CD4-positive, alpha-beta T cell treated with Interleukin-21 for 1 hour (primary cell): Measurements from ENCODE around the gene DSCAM.
"Not testable (repeated sequence)": the region's sequence is repeated elsewhere in the genome, so short reads cannot be mapped to it uniquely, and the experiment has no call there.

Source experiments
- DNase-seq: peaks from one replicate; pipeline ENCODE4 v3.0.0-alpha.2; 2020

Gene DSCAM

DNA sequence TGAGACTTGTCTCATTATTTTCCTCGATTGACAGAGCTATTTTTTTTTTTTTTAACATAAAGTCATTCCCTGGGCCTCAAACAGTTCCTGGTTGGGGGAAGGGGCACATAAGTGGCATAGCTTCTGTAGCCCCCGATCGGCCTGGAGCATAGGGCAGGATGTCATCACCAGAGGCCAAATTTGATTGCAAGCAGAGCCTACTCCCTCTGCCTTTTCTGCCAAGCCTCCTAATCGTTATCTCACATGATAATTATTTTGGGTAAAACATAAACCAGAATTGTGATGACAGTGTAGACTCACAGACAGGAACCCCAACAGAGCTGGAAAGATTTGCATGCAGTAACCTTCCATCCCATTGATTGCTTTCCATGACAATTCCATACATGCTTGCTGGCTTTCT, 574.9 kb downstream of the DSCAM start:
- DNase-seq, result no peak

DNA sequence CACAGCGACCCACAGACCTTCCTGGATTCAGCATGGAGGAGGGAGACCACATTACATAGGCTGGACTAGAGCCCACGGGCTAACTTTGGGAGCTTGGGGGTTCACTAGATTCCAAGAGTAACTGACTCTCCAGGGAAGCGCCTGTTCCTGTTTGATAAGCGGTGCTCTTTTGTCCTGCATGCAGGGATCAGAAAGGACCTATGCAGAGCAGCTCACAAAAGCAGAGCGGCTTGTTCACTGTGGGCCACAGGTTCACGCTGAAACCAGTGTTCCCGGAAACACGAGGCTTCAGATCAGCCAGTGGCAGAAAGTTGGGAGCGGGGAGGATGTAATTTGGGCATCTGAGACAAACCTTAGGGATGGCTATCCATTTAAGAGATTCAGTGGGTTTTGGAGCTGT, 575.8 kb downstream of the DSCAM start:
- no peak for DNase-seq

DNA sequence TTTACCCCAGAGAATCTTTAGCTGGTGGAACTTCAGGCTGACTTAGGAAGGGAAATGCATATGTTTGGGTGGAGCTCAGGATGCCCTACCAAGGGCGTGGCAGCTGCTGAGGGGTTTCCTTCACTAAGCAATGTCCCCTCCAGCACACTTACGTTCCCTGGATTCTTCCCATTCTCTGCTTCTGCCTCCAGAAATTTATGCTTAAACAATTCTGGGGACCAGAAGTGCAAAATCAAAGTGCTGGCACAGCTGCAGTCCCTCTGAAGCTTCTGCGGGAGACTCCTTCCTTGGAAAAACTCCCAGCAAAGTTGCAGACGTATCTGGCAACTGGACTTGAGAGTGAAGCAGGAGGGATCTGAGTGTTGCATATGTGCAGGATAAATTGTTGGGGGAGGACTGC, 576.9 kb downstream of the DSCAM start:
- DNase-seq, result no peak

DNA sequence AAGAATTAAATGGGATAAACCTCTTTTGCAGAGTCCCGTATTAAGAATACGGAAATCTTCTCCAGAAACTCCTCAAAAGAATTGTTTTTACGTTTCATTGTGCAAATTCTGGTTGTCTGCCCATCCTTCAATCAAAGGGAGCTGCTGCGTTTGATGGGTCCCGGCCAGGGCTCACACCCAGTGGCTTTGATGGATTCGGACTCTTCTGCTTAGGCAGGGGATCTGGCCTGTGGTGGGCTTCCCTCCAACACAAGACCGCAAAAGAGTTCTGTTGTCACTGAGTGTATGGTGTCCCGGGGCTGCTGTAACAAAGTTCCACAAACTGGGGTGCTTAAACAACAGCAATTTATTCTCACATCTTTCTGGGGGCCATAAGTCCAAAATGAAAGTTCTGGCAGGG, 577.7 kb downstream of the DSCAM start:
- no peak for DNase-seq

DNA sequence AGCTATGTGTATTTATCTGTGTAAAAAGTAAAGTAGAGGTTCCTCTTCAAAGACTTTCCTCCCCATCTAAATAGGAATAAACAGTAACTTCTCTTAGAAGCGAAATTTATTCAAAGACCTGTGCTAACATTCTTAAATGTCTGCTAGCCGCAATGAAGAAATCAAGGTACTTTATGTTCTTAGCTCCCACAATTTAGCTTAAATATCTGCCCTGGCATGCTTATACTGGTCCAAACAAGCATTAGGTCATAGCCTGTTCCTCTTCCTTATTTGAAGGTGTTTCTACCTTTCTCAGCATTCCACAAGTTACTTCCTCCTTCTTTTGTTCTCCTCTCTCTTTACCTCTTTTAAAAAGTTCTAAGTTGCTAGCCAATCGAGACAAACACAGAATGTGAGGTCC, 588.5 kb downstream of the DSCAM start:
- not testable (repeated sequence) for DNase-seq

- DNase-seq, result no peak
Observed at GRCh38 chr21:40257342-40257741, 589.6 kb downstream of the DSCAM start.

DNA sequence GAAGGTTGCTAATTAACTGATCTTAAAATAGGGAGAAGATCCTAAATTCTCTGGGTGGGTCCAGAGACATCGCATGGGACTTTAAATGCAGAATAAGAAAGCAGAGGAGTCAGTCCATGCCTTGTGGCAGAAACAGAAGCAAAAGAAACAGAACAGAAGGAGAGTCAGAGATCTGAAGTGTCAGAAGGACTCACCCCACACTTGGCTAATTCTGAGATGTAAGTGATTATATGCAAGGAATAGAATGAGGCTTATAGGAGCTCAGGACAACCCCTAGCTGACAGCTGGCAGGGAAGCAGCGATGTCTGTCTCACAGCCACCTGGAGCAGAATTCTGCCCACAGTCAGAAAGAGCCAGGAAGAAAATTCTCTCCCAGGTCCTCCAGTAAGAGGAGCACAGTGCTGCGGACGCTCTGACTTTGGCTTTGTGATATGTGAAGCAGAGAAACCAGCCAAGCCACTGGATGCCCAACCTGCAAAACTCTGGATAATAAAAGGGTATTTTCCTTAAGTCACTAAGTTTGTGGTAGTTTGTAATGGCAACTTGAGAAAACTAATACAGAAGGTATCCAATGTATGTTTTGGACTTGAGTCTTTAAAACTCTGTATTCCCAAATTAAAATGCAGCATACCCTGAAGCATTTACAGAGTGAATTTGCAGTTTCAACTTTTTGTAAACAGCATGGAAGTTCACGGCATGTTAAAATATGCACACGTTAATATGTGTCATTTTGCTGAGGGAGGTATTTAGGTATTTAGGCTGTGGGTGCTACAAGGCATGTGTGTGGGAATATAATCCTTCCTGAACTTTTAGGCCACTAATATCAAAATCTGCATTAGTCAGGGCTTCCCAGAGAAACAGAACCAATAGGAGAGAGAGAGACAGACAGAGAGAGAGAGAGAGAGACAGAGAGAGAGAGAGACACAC, 591.2 kb downstream of the DSCAM start:
- DNase-seq, result no peak

GRCh38 chr21:40254540-40255465, 592.2 kb downstream of the DSCAM start:
- no peak for DNase-seq

GRCh38 chr21:40253112-40253511, 593.8 kb downstream of the DSCAM start:
- DNase-seq, result no peak

GRCh38 chr21:40250514-40251294, 596.3 kb downstream of the DSCAM start:
- DNase-seq, result no peak

GRCh38 chr21:40244981-40245380, 602.0 kb downstream of the DSCAM start:
- DNase-seq, result no peak

DNA sequence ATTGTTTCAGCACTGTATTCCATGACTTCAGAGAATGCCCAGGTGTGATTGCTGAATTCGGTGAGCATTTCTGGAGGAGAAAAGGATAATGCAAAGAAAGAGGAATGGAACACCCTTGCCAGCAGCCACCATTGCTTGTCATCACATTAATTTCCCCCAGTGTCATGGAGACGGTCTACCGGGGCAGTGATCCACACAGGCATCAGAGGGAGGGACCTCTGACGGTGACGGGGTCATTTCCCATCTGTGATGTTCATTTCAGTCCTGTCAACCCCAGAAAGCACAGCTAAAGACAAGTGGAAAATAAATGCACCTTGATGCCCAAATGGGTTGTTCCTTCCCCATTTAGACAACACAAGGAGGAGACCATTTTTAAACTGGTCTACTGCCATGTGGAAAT, 603.3 kb downstream of the DSCAM start:
- DNase-seq, result no peak

DNA sequence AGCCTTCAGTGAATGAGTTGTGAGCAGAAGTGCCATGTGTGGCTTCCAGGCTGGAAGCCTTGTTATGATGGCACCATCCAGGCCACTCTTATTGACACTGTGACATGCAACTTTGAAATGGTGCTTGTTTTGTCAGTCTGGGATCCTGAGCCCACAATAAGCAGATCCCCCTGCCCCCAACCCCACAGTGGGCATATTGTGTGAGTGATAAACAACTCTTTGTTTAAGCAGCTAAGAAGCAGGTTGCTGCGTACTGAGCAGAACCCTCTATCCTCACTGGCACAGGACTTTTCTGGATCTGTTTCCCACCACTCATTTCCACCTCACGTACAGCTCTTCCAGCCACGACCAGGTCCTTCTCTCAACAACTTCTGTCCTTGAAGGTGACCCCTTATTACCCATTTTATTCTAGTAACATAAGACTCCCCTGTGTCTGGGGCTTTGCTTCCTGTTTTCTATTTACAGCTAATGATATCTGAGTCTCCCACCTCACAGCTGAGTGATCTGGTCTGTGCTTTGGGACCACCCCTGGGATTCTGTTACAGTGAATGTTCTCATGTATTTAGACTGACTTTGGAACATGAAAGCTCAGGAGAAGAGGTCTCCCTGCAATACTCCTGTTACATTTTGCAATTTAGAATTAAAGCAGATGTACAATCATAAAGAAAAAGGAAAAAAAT, 604.2 kb downstream of the DSCAM start:
- no peak for DNase-seq

GRCh38 chr21:40235528-40235927, 611.4 kb downstream of the DSCAM start:
- DNase-seq, result no peak

- no peak for DNase-seq
Observed at GRCh38 chr21:40231979-40232378, 615.0 kb downstream of the DSCAM start.

DNA sequence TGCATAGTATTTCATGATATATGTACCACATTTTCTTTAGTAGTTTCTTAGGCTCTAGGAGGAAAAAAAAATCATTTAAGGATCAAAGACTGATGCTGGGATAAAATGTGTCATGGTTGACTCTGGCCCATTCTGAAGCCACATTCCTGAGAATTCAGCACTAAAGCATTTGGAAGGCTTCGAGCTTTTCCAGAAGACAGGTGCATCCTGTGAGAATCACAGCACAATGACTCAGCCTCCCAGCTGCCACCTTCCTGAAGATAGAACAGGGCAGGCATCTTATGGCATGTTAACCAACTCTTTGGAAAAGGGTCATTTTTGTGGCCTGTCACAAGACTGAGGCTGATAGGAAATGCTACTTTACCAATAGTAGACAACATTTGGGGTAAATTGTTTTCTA, 619.9 kb downstream of the DSCAM start:
- DNase-seq, result no peak

DNA sequence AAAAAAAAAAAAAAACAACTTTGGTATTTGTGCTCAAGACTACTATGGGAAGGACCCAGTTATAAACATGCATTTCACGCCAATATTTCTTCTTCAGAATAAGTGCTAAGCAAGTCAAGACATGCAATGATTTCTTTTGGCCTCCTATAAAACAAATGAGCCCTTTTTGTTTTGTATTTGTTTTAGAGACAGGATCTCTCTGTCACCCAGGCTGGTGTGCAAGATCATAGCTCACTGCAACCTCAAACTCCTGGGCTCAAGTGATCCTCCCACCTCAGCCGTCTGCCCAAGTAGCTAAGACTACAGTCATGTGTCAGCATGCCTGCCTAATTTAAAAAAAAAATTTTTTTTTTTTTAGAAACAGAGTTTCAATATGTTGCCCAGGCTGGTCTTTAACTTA, 631.0 kb downstream of the DSCAM start:
- no peak for DNase-seq

DNA sequence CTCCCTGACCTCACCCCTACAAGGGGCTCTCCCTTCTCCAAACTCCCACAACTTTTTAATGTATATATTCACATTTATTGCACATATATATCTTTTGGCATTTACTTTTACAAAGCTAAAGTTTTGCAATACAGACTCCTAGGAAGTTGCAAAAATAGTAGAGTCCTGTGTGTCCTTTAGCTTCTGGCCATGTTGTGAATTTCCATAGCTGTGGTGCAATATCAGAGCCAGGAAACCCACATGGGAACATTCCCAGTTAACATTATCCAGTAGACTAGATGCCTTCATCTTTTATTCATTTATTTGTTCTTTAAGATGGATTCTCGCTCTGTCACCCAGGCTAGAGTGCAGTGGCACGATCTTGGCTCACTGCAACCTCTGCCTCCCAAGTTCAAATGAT, 636.7 kb downstream of the DSCAM start:
- no peak for DNase-seq

DNA sequence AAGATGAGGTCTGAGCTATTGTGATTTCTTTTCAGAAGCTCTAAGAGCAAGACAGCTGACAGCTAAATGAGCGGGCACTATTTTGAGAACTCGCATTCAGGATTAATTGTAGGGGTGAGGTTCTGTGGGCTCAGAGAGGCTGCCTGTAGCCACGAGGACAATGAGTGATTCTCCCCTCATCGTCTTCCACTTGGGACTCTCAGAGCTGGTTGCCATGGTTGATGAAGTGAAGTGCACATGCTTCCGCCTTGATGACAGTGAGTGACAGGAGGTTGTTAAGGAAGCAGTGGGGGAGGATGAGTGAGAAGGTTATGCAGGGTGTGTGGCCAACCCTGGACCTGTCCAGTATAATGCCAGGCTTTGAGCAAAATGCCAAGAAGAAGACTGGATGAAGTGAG, 638.0 kb downstream of the DSCAM start:
- no peak for DNase-seq

DNA sequence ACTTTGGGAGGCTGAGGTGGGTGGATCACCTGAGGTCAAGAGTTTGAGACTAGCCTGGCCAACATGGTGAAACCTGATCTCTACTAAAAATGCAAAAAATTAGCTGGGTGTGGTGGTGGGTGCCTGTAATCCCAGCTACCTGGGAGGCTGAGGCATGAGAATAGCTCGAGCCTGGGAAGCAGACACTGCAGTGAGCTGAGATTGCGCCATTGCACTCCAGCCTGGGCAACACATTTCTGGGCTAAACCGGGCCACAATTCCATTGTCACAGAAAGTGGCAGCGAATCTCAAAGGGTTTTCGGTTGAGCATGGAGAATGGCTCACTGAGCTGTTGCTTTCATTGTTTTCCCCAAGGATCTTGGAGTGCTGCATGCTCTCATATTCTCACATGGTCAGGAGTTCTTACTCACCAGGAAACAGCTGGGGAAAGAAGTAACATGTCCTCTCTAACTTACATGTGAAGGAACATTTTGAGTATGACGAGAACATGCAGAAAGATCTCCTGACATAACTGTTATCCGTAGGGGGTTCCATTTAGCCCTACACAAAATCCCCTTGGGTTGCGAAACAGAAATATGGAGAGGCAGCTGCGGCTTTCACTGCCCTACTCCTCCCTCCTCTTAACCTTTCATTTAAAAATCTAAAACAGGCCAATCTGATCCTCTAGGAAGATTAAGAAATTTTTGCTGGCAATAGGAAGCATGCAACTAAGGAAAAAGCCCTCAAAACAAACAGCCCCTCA, 638.6 kb downstream of the DSCAM start:
- DNase-seq, result no peak

- DNase-seq, result no peak
Observed at GRCh38 chr21:40200946-40201345, 646.0 kb downstream of the DSCAM start.

DNA sequence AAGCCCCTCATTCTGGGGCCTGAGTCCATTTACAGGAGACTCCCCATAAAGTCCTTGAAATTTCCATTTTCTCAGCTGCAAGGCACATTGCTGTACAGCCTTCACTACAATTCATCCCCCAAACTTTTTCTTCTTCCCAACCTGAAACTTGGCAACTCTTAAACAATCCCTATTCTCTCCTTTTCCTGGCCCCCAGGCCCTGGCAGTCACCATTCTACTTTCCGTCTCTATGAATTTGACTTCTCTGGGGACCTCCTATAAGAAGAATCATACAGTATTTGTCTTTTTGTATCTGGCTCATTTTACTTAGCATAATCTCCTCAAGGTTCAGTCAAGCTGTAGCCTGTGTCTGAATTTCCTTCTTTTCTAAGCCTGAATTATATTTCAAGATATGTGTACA, 646.8 kb downstream of the DSCAM start:
- DNase-seq, result no peak
